Kidney capillary endothelial cell (primary cell): Measurements from ENCODE around the gene WDR75.

Experiments
- DNase-seq: peaks from one replicate; pipeline ENCODE4 v3.0.0-alpha.2; 2018; ENCODE audit warnings: low spot score

Gene WDR75

DNA sequence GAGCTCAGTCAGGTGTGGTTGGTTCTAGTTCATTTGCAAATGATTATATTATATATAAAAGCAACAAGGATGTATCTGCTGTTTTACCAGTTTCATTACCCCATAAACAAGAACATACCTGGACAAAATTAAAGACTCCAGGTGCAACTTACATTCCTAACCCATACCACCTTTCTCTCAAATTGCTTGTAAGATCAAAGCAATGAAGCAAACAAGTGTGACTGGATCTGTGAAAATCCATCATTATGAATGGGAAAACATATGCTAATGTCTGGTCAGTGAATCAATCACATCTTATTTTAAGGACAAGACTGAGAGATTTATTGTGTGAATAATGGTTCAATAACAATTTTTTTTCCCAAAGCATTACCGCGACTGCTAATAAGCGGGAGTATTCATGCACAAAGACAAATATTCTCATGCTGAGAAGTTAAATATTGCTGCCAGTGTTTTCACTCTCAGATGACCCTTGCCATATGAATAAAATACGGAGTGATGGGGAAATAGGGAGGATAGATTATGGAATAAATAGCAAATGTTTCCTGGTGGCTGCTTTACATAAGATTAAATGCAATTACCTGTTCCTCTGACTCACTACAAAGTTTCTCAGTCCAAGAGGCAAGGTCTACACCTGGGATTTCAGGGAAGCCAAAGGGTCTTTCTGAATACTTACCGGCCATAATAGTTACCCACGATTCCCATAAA, 59.3 kb downstream of the WDR75 start:
- DNase-seq, result no peak

- DNase-seq, result no peak
These were observed 60.2 kb downstream of the WDR75 start for GRCh38 chr2:189501487-189501886.

GRCh38 chr2:189502714-189503113, 61.4 kb downstream of the WDR75 start:
- no peak for DNase-seq

GRCh38 chr2:189504238-189504637, 63.0 kb downstream of the WDR75 start:
- DNase-seq, result no peak

- no peak for DNase-seq
These were observed 64.2 kb downstream of the WDR75 start for GRCh38 chr2:189505492-189505891.

GRCh38 chr2:189506514-189506976, 65.3 kb downstream of the WDR75 start:
- DNase-seq, result peak; percentile 7

DNA sequence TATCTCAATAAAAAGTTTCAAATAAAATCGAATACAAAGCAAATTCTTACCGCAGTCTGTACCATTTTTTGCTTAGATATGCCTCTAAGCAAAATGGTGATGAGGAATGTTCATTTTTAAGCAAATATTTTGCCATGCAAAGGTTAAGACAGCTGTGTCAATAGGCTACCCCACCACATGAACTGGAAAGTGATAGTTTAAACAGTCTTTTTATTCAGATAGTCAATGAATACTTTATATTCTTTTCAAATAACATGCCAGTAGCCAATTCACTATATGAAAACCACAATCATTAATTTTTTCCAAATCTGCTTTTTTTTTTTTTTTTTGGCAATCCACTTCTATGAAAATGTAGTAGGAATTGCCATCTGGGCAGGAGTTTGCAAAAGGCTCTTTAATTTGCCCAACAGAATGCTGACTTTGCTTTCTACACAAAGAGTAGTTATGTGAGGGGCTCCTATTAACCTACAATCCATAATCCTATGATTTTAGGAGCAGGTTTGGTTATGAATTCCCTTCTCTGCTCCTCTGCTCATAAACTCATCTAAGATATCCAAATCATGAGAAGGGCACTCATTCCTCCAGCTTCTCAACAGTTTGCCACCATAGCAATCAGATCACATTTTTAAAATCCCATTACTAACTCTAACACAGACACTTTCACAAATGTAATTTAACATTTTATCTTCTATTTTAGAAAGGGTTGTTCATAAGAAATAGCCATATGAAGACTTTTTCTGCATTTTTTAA, 70.1 kb downstream of the WDR75 start:
- no peak for DNase-seq

GRCh38 chr2:189511960-189512319, 70.7 kb downstream of the WDR75 start:
- no peak for DNase-seq

- no peak for DNase-seq
These were observed 71.6 kb downstream of the WDR75 start for GRCh38 chr2:189512879-189513278.

GRCh38 chr2:189514104-189514503, 72.8 kb downstream of the WDR75 start:
- DNase-seq, result no peak

DNA sequence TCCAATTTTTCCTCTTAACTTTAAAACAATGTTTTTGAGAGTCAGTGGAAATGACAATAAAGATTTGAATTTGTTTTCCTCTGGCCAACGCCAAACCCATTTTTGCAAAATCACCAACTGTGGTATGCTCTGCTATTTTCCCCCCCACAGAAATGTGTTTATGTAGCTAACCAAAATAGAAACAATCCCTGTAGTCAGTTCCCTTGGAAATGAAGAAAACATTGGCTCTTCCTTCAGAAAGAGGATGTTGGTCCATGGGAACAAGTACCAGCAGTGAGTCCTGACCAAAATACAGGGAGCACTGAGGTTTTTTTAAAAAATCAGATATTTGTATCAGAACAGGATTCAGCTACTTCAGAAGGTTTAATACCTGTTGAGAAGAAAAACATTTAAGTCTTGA, 74.0 kb downstream of the WDR75 start:
- DNase-seq, result no peak

GRCh38 chr2:189516546-189516945, 75.3 kb downstream of the WDR75 start:
- no peak for DNase-seq

DNA sequence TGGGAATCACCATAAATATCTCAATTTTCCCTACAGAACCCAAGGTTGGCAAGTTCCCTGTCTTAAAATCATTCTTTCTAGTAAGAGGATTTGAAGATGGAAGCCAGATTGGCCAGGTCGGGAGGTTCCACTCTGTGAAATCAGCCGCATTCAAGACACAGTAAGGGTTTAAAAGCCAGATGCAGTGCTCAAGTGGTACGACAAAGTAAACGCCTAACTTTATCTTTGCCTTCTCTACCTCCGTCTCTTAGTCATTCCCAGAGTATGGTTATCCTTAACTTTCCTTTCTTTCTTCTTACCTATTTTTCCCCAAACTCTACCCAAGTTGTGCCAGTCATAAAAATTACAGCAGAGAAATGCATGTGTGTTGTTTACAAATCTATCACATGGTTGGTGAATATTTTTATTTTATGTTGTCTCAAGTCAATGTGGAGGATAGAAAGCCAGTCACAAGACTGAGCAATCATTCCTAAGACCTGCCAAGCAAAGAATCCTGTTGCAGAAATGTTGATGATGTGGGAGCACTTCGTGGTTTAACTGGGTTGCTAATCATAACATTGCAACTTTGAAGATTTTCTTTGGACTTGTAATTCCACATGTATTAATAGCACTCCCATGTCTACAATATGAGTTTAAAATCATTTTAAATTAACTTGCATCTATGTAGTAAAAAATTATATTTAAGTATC, 76.7 kb downstream of the WDR75 start:
- no peak for DNase-seq

GRCh38 chr2:189519631-189520387, 78.5 kb downstream of the WDR75 start:
- no peak for DNase-seq

- DNase-seq, result no peak
These were observed 80.6 kb downstream of the WDR75 start for GRCh38 chr2:189521699-189522434.

GRCh38 chr2:189522435-189523151, 81.3 kb downstream of the WDR75 start:
- no peak for DNase-seq

DNA sequence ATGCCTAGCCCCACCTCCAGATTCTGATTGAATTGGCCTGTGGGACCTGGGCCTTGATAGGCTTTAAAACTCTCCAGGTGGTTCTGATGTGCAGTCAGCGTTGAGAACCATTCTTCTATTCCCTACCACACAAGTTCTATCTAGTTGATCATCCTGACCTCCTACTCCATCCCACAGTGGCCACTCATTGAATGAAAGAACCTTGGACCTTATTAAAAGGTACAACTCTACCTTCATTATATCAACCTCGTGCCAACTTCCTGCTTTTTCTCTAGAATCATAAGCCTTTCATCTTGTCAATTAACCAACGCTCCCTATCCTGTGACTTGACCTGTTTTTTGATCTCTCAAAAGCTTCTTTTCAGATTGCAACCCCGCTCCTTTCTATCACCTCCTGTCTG, 83.5 kb downstream of the WDR75 start:
- no peak for DNase-seq
